HCT116 (cell line): ENCODE measurements around the gene KANK2. TPM values are rescaled to one million over a fixed set of nuclear protein-coding genes. Genes with fewer than 3 reads are reported as not detected.

Experiments
- ATAC-seq: fragments of 200-7000 bp; cut with Tn5 transposase; 2 replicates; pipeline ENCODE4 v1.9.1; 2020; ENCODE audit warnings: mild to moderate bottlenecking, moderate library complexity
- BruUV-seq: library from RNA; stranded (reverse); fragments of 400-500 nt; replicated peaks from 2 replicates; lab custom pipeline; 2021; lab: Mats Ljungman, UMichigan
- CTCF ChIA-PET: fragments of 300-600 bp; sonication (Branson Sonifier 250); formaldehyde crosslinking; loops from one replicate; lab custom pipeline; 2021; ENCODE audit warnings: antibody characterized with exemption; lab: Charles Lee
- POLR2A ChIA-PET: fragments of 300-600, 350-600 bp; sonication (Branson Sonifier 250); formaldehyde crosslinking; loops from one replicate; lab custom pipeline; 2021; ENCODE audit warnings: antibody characterized with exemption; lab: Charles Lee
- RAD21 ChIA-PET, 2 experiments: fragments of 300-600 bp; sonication (Branson Sonifier 250); formaldehyde crosslinking; loops; one replicate each; lab custom pipeline; 2023; ENCODE audit warnings: low total read pairs in 2 of 2; ENCODE audit not compliant: uncharacterized antibody in 2 of 2, unreplicated experiment in 2 of 2, low non-redundant PET in 1 of 2; lab: Charles Lee
- DNase-seq: peaks from one replicate; pipeline ENCODE4 v3.0.0-alpha.2; 2010; ENCODE audit warnings: low read depth, low spot score
- H2AFZ ChIP-seq: fragments of 200-600 bp; shearing (Covaris generic), sonication (generic); 2 replicates; pipeline ENCODE4 v1.6.1; 2017; ENCODE audit warnings: low read depth, mixed run types, mixed read lengths, antibody characterized with exemption, low read length; ENCODE audit not compliant: poor library complexity, severe bottlenecking
- H3K27ac ChIP-seq: 2 replicates; pipeline ENCODE4 v1.5.1; 2012; ENCODE audit warnings: low read depth, low read length
- H3K27me3 ChIP-seq: fragments of 200-600 bp; sonication (generic); 2 replicates; pipeline ENCODE4 v1.6.1; 2016; ENCODE audit warnings: mixed run types, low read length, mixed read lengths; ENCODE audit not compliant: insufficient read depth
- H3K36me3 ChIP-seq, 2 experiments: fragments of 200-500 bp in 1 of 2; fragments of 200-600 bp in 1 of 2; sonication (Bioruptor generic) in 1 of 2; sonication (generic) in 1 of 2; 2 replicates each; pipeline versions ENCODE4 v1.5.1 to v1.6.1; 2014 to 2016; ENCODE audit warnings: low read length in 2 of 2, inconsistent platforms in 1 of 2, mixed read lengths in 1 of 2, mixed run types in 1 of 2; ENCODE audit not compliant: insufficient read depth in 2 of 2, control insufficient read depth in 1 of 2
- H3K4me1 ChIP-seq, 2 experiments: fragments of 200-600 bp in 1 of 2; sonication (generic) in 1 of 2; 2 replicates each; pipeline versions ENCODE4 v1.5.1 to v1.6.1; 2012 to 2017; ENCODE audit warnings: low read length in 2 of 2, inconsistent platforms in 1 of 2, mild to moderate bottlenecking in 1 of 2, mixed read lengths in 1 of 2, mixed run types in 1 of 2, moderate library complexity in 1 of 2; ENCODE audit not compliant: insufficient read depth in 2 of 2, control insufficient read depth in 1 of 2
- H3K4me2 ChIP-seq: fragments of 200-600 bp; sonication (generic); 2 replicates; pipeline ENCODE4 v1.6.1; 2017; ENCODE audit warnings: mixed run types, low read length, mixed read lengths
- H3K4me3 ChIP-seq, 2 experiments: fragments of 200-600 bp in 1 of 2; sonication (generic) in 1 of 2; replicated peaks in 1 of 2; 2 replicates each; pipeline ENCODE4 v1.5.1; 2011 to 2016; ENCODE audit warnings: low read length in 2 of 2, control low read depth in 1 of 2, low read depth in 1 of 2, mild to moderate bottlenecking in 1 of 2, mixed read lengths in 1 of 2, mixed run types in 1 of 2
- H3K79me2 ChIP-seq: fragments of 200-600 bp; sonication (generic); 2 replicates; pipeline ENCODE4 v1.6.1; 2017; ENCODE audit warnings: mild to moderate bottlenecking, mixed run types, low read length, moderate library complexity, mixed read lengths; ENCODE audit not compliant: insufficient read depth
- H3K9ac ChIP-seq: fragments of 200-600 bp; sonication (generic); 2 replicates; pipeline ENCODE4 v1.6.1; 2016; ENCODE audit warnings: low read length, mixed read lengths
- H3K9me2 ChIP-seq: fragments of 200-600 bp; sonication (generic), shearing (Covaris generic); 2 replicates; pipeline ENCODE4 v1.6.1; 2017; ENCODE audit warnings: mixed run types, mild to moderate bottlenecking, moderate library complexity; ENCODE audit not compliant: insufficient read depth
- H3K9me3 ChIP-seq, 2 experiments: fragments of 200-500 bp in 1 of 2; fragments of 200-600 bp in 1 of 2; sonication (Bioruptor generic) in 1 of 2; sonication (generic) in 1 of 2; 2 replicates each; pipeline ENCODE4 v1.6.1; 2014 to 2017; ENCODE audit warnings: low read length in 2 of 2, mixed read lengths in 2 of 2, inconsistent platforms in 1 of 2, low read depth in 1 of 2, mild to moderate bottlenecking in 1 of 2, mixed run types in 1 of 2, moderate library complexity in 1 of 2; ENCODE audit not compliant: control insufficient read depth in 1 of 2, insufficient read depth in 1 of 2
- H4K20me1 ChIP-seq: fragments of 200-600 bp; sonication (generic), shearing (Covaris generic); 2 replicates; pipeline ENCODE4 v1.6.1; 2017; ENCODE audit warnings: mixed run types, mild to moderate bottlenecking, moderate library complexity; ENCODE audit not compliant: insufficient read depth
- CBX3 ChIP-seq: IDR thresholded peaks from 2 replicates; pipeline ENCODE4 v1.6.1; 2012; ENCODE audit warnings: low read depth
- ELF1 ChIP-seq: IDR thresholded peaks from 2 replicates; pipeline ENCODE4 v1.6.1; 2012; ENCODE audit warnings: low read depth, borderline replicate concordance
- POLR2A ChIP-seq: IDR thresholded peaks from 2 replicates; pipeline ENCODE4 v1.7.0; 2011; ENCODE audit warnings: borderline replicate concordance; ENCODE audit not compliant: insufficient read depth, insufficient read length; ENCODE audit errors: extremely low read depth
- POLR2AphosphoS5 ChIP-seq: IDR thresholded peaks from 2 replicates; pipeline ENCODE4 v1.6.1; 2011; ENCODE audit warnings: mild to moderate bottlenecking, low read depth, low read length, moderate library complexity
- SIN3A ChIP-seq: IDR thresholded peaks from 2 replicates; pipeline ENCODE4 v1.6.1; 2012; ENCODE audit warnings: low read depth
- SP1 ChIP-seq: IDR thresholded peaks from 2 replicates; pipeline ENCODE4 v1.6.1; 2012; ENCODE audit warnings: low read depth
- TCF7L2 ChIP-seq: IDR thresholded peaks from 2 replicates; pipeline ENCODE4 v1.7.0; 2011; ENCODE audit warnings: borderline replicate concordance, inconsistent platforms; ENCODE audit not compliant: insufficient read depth, insufficient read length; ENCODE audit errors: extremely low read depth
- YY1 ChIP-seq: IDR thresholded peaks from 2 replicates; pipeline ENCODE4 v1.6.1; 2011; ENCODE audit warnings: low read length, low read depth, moderate library complexity, mild to moderate bottlenecking; ENCODE audit not compliant: insufficient replicate concordance; ENCODE audit errors: extremely low read depth
- ZFX ChIP-seq: fragments of 450-650 bp; IDR thresholded peaks from 2 replicates; pipeline ENCODE4 v1.6.1; 2017
- intact Hi-C: fragments of 100-400 bp; cut with micrococcal nuclease; formaldehyde crosslinking; loops from 2 replicates; pipeline ENCODE4 v1.10.0; 2022
- total RNA-seq: library from RNA; stranded (reverse); gene quantifications from one replicate; pipeline ENCODE4 v1.2.1, GENCODE V29; 2021; ENCODE audit not compliant: unreplicated experiment
- TF ChIP-seq, protein P1 (sequence below), 3 experiments: fragments of 200-600 bp in 1 of 3; sonication (generic) in 1 of 3; IDR thresholded peaks in 2 of 3; conservative IDR thresholded peaks in 1 of 3; 2 replicates each; pipeline ENCODE4 v1.5.1; 2012 to 2017; ENCODE audit warnings: low read depth in 2 of 3, low read length in 2 of 3, antibody characterized with exemption in 1 of 3, borderline replicate concordance in 1 of 3, control low read depth in 1 of 3, mild to moderate bottlenecking in 1 of 3, mixed read lengths in 1 of 3, mixed run types in 1 of 3, moderate library complexity in 1 of 3; ENCODE audit not compliant: insufficient read depth in 1 of 3
- TF ChIP-seq, protein P2 (sequence below): IDR thresholded peaks from 2 replicates; pipeline ENCODE4 v1.6.1; 2012; ENCODE audit warnings: low read depth

KANK2 gene
- total RNA-seq, 1 experiment from 2014 or later, result 43.6 TPM

DNA sequence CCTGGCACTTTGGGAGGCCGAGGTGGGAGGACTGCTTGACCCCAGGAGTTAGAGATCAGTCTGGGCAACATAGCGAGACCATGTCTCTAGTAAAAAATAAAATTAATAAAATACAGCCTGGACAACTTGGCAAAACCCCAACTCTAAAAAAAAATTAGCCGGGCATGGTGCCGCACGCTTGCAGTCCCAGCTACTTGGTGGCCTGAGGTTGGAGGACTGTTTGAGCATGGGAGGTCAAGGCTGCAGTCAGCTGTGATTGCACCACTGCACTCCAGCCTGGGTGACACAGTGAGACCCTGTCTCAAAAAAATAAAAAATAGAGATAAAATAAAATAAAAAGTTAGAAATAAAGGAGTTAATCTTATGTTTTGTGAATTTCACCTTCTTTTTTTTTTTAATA, 26.2 kb downstream of the KANK2 start:
- no peaks in the 10 kb centered on the region for H4K20me1 ChIP-seq
- H3K9ac ChIP-seq, result no peak overlapping the region
- H3K27ac ChIP-seq, result no peak overlapping the region
- intact Hi-C loops, result no loop called here
- no peaks in the 10 kb centered on the region for H3K79me2 ChIP-seq
- H2AFZ ChIP-seq, result no peak overlapping the region
- H3K9me3 ChIP-seq, result no peaks in the 10 kb centered on the region
- TF ChIP-seq ELF1 (no peak), CBX3 (no peak), ZFX (no peak)
- TF ChIP-seq, protein P1, sequence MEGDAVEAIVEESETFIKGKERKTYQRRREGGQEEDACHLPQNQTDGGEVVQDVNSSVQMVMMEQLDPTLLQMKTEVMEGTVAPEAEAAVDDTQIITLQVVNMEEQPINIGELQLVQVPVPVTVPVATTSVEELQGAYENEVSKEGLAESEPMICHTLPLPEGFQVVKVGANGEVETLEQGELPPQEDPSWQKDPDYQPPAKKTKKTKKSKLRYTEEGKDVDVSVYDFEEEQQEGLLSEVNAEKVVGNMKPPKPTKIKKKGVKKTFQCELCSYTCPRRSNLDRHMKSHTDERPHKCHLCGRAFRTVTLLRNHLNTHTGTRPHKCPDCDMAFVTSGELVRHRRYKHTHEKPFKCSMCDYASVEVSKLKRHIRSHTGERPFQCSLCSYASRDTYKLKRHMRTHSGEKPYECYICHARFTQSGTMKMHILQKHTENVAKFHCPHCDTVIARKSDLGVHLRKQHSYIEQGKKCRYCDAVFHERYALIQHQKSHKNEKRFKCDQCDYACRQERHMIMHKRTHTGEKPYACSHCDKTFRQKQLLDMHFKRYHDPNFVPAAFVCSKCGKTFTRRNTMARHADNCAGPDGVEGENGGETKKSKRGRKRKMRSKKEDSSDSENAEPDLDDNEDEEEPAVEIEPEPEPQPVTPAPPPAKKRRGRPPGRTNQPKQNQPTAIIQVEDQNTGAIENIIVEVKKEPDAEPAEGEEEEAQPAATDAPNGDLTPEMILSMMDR (IDR thresholded peaks at IDR 0.05 in 2 of 3, conservative IDR thresholded peaks at IDR 0.05 in 1 of 3; ENCODE audit: borderline replicate concordance in 1 of 3, insufficient read depth in 1 of 3, low read depth in 2 of 3, low read length in 2 of 3), result no peak
- DNase-seq (no peak), ATAC-seq (no peak)
- ChIA-PET POLR2A (interaction anchor here (1.3 to 1.4 kb wide), 2 partner anchors 9 to 14 kb away, joined by 3 to 5 read pairs; no protein-coding TSS in a partner anchor), RAD21 (no interaction called here), CTCF (no interaction called here)
- H3K9me2 ChIP-seq, result no peaks in the 10 kb centered on the region
- no peaks in the 10 kb centered on the region for H3K27me3 ChIP-seq
- H3K4me2 ChIP-seq, result no peak overlapping the region
- BruUV-seq, result no TSS peak
- H3K4me3 ChIP-seq, result no peak overlapping the region
- peaks cover 2 to 14% of the 10 kb centered on the region in 2 experiments; a peak in 2 of 4 replicates for H3K36me3 ChIP-seq
- H3K4me1 ChIP-seq, result peaks cover 0 to 16% of the 10 kb centered on the region in 2 experiments; a peak in 1 of 4 replicates

DNA sequence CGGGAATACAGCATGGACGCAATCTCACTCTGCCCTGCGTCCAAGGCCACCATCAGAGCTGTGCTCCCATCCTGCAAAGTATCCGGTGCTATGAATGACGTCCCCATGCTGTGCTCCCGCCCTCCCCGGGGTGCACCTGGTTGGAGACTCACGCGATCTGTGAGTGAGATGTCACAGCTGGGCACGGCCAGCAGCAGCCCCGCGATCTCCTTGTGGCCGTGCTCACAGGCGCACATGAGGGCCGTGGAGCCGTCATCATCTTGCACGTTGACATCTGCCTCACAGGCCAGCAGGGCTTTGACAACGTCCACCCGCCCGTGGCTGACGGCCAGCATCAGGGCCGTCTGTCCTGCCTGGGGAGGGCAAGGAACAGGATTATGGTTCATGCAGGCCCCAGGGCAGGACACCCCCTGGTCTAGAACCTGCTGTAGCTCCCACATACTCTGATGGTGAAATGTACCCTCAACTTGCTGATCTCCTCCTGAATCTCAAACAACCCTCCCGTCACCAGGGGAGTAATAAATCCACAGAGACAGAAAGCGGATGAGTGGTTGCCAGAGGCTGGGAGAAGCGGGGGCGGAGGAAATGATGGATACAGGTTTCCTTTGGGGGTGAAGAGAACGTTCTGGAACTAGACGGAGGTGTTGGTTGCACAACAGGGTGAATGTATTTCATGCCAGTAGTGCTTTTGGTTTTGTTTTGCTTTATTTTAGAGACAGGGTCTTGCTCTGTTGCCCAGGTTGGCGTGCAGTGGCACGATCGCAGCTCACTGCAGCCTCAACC, 27.3 kb downstream of the KANK2 start:
- BruUV-seq, result no TSS peak
- no peak overlapping the region for H2AFZ ChIP-seq
- no peak for ATAC-seq
- H3K27ac ChIP-seq, result no peak overlapping the region
- no peak for DNase-seq
- ChIA-PET POLR2A (no interaction called here), CTCF (no interaction called here), RAD21 (no interaction called here)
- TF ChIP-seq TCF7L2 (no peak), POLR2AphosphoS5 (no peak), POLR2A (no peak), SP1 (no peak), SIN3A (no peak), YY1 (no peak), CBX3 (no peak)
- TF ChIP-seq, protein P2, sequence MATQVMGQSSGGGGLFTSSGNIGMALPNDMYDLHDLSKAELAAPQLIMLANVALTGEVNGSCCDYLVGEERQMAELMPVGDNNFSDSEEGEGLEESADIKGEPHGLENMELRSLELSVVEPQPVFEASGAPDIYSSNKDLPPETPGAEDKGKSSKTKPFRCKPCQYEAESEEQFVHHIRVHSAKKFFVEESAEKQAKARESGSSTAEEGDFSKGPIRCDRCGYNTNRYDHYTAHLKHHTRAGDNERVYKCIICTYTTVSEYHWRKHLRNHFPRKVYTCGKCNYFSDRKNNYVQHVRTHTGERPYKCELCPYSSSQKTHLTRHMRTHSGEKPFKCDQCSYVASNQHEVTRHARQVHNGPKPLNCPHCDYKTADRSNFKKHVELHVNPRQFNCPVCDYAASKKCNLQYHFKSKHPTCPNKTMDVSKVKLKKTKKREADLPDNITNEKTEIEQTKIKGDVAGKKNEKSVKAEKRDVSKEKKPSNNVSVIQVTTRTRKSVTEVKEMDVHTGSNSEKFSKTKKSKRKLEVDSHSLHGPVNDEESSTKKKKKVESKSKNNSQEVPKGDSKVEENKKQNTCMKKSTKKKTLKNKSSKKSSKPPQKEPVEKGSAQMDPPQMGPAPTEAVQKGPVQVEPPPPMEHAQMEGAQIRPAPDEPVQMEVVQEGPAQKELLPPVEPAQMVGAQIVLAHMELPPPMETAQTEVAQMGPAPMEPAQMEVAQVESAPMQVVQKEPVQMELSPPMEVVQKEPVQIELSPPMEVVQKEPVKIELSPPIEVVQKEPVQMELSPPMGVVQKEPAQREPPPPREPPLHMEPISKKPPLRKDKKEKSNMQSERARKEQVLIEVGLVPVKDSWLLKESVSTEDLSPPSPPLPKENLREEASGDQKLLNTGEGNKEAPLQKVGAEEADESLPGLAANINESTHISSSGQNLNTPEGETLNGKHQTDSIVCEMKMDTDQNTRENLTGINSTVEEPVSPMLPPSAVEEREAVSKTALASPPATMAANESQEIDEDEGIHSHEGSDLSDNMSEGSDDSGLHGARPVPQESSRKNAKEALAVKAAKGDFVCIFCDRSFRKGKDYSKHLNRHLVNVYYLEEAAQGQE, result no peak
- H3K4me3 ChIP-seq, result no peak overlapping the region
- H4K20me1 ChIP-seq, result no peaks in the 10 kb centered on the region
- H3K9me2 ChIP-seq, result no peaks in the 10 kb centered on the region
- H3K9ac ChIP-seq, result no peak overlapping the region
- no peaks in the 10 kb centered on the region for H3K9me3 ChIP-seq
- H3K4me1 ChIP-seq, result peaks cover 0 to 16% of the 10 kb centered on the region in 2 experiments; a peak in 1 of 4 replicates
- H3K36me3 ChIP-seq, result peaks cover 3 to 10% of the 10 kb centered on the region in 2 experiments; a peak in 2 of 4 replicates
- no peaks in the 10 kb centered on the region for H3K79me2 ChIP-seq
- H3K27me3 ChIP-seq, result no peaks in the 10 kb centered on the region
- intact Hi-C loops, result no loop called here
- no peak overlapping the region for H3K4me2 ChIP-seq
